ENCODE data around the gene MARK3. TPM values are rescaled to one million over a fixed set of nuclear protein-coding genes. Genes with fewer than 3 reads are reported as not detected.

The MARK3 gene
- polyA plus RNA-seq, 1 experiment, result 109 TPM

- ChIA-PET CTCF (interaction anchor here (0.6 to 5.2 kb wide), 4 partner anchors 9 to 116 kb away, joined by 3 to 29 read pairs (median 6); no protein-coding TSS in a partner anchor), POLR2A (no interaction called here)
- DNase-seq (ENCODE audit: low read depth, low spot score), result no peak
- H3K27me3 ChIP-seq (ENCODE audit: control insufficient read depth, insufficient read depth, low read length), result no peaks in the 10 kb centered on the region
- H3K9me3 ChIP-seq (ENCODE audit: control insufficient read depth, insufficient read depth, low read length), result peaks cover 3% of the 10 kb centered on the region; the same call in 1 of the 2 replicates
- TF ChIP-seq CTCF (IDR thresholded peaks at IDR 0.05; ENCODE audit: low read depth, low read length), result no peak
- H3K27ac ChIP-seq (ENCODE audit: low read depth, low read length), result no peak overlapping the region
- peak overlapping the region; percentile 95 for H3K4me3 ChIP-seq (ENCODE audit: low read depth, low read length)
These were observed 145.2 kb downstream of the MARK3 start for GRCh38 chr14:103530390-103530789.

- Histone ChIP-seq H3K27ac (ENCODE audit: low read depth, low read length) (no peak overlapping the region), H3K27me3 (ENCODE audit: control insufficient read depth, insufficient read depth, low read length) (no peaks in the 10 kb centered on the region), H3K4me3 (ENCODE audit: low read depth, low read length) (no peak overlapping the region), H3K9me3 (ENCODE audit: control insufficient read depth, insufficient read depth, low read length) (peaks cover 3% of the 10 kb centered on the region; the same call in 1 of the 2 replicates)
- POLR2A ChIA-PET, result no interaction called here
- DNase-seq (ENCODE audit: low read depth, low spot score), result no peak
- TF ChIP-seq CTCF (IDR thresholded peaks at IDR 0.05; ENCODE audit: low read depth, low read length), result no peak
- CTCF ChIA-PET, result interaction anchor here (1.2 to 5.2 kb wide), 3 partner anchors 10 to 16 kb away, joined by 3 to 29 read pairs (median 5); no protein-coding TSS in a partner anchor
These were observed 145.6 kb downstream of the MARK3 start for GRCh38 chr14:103530831-103531230.

GRCh38 chr14:103531421-103532215 is 146.4 kb downstream of the MARK3 start:
- no peak for DNase-seq (ENCODE audit: low read depth, low spot score)
- ChIA-PET POLR2A (no interaction called here), CTCF (interaction anchor here (2.0 to 5.2 kb wide), 2 partner anchors 13 kb away, joined by 8 to 29 read pairs; no protein-coding TSS in a partner anchor)
- Histone ChIP-seq H3K27me3 (ENCODE audit: control insufficient read depth, insufficient read depth, low read length) (no peaks in the 10 kb centered on the region), H3K27ac (ENCODE audit: low read depth, low read length) (no peak overlapping the region), H3K9me3 (ENCODE audit: control insufficient read depth, insufficient read depth, low read length) (peaks cover 3% of the 10 kb centered on the region; the same call in 1 of the 2 replicates), H3K4me3 (ENCODE audit: low read depth, low read length) (no peak overlapping the region)
- no peak for TF ChIP-seq CTCF (IDR thresholded peaks at IDR 0.05; ENCODE audit: low read depth, low read length)

- Histone ChIP-seq H3K9me3 (ENCODE audit: control insufficient read depth, insufficient read depth, low read length) (peaks cover 3% of the 10 kb centered on the region; the same call in 1 of the 2 replicates), H3K4me3 (ENCODE audit: low read depth, low read length) (no peak overlapping the region), H3K27ac (ENCODE audit: low read depth, low read length) (no peak overlapping the region), H3K27me3 (ENCODE audit: control insufficient read depth, insufficient read depth, low read length) (no peaks in the 10 kb centered on the region)
- ChIA-PET POLR2A (no interaction called here), CTCF (interaction anchor here (2.0 kb wide), 1 partner anchor 14 kb away, joined by 8 read pairs; no protein-coding TSS in a partner anchor)
- no peak for DNase-seq (ENCODE audit: low read depth, low spot score)
- no peak for TF ChIP-seq CTCF (IDR thresholded peaks at IDR 0.05; ENCODE audit: low read depth, low read length)
These were observed 147.3 kb downstream of the MARK3 start for GRCh38 chr14:103532216-103533136.

Data from AG04450 (cell line).